Activated CD8-positive, alpha-beta memory T cell treated with anti-CD3 and anti-CD28 coated beads for 48 hours (primary cell): ENCODE data around the gene CLDN19.
"Not testable (repeated sequence)": the region's sequence is repeated elsewhere in the genome, so short reads cannot be mapped to it uniquely, and the experiment has no call there.

ENCODE experiments used
- DNase-seq, 3 experiments: peaks; one replicate each; pipeline ENCODE4 v3.0.0-alpha.2; 2020; ENCODE audit warnings: low read depth in 2 of 3, low spot score in 2 of 3

CLDN19 gene

GRCh38 chr1:42740851-42741580 lies 980 bp upstream of the CLDN19 start:
- no peak for DNase-seq

DNA sequence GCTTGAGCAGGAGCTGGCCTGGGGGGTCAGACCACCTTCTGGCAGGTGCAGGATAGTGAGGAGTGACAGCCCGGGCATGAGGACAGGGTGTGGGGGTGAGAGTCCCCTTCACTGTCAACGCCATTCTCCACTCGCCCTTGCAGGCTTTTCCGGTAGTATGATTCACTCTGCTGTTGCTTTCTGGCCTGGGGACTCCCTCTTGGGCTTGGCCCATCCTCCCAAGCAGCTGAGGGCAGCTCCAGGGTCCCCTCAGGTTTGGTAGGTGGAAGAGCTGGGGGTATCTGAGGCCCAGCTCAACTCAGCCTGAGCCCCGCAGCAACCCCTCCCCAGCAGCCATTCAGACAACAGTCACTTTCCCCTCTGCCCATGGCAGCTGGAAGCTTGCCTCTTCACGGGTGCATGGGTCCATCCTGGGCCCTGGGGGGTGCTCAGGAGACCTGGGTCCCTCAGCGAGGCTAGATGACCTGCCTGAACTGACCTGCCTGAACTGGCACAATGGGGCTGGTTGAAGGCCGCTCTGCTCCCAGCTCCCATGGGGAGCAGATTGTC lies 1.3 kb downstream of the CLDN19 start:
- no peak for DNase-seq

GRCh38 chr1:42737986-42738677 lies 1.9 kb downstream of the CLDN19 start:
- DNase-seq: no peak

GRCh38 chr1:42737257-42737656 lies 2.8 kb downstream of the CLDN19 start:
- DNase-seq: no peak

DNA sequence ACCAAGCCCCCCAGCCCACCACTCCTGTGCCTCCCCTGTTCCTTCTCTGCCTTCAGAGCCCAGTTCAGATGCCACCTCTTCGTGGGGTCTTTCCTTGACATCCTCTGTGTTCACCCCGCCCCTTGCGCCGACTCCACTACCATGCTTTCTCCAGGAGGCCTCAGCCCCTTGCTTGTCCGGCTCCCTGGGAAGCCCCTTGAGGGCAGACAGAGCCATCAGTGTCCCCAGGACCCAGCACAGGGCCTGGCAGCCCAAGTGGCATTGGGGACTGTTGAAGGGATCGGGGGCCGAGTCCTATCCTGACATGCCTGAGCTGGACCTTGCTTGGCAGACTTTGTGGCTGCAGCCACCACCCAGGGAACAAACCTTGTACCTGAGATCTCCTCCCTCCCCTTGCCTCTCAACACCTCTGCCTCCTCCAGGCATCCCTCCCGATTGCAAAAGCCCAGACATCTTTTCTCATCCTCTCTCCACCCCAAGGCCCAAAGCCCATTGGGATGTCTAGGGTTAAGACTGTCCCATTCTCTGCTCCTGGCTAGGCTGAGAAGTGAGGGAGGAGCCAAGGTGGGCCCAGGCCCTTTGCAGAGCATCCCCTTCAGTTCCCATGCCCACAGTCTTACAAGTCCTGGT lies 3.4 kb downstream of the CLDN19 start:
- no peak for DNase-seq

DNA sequence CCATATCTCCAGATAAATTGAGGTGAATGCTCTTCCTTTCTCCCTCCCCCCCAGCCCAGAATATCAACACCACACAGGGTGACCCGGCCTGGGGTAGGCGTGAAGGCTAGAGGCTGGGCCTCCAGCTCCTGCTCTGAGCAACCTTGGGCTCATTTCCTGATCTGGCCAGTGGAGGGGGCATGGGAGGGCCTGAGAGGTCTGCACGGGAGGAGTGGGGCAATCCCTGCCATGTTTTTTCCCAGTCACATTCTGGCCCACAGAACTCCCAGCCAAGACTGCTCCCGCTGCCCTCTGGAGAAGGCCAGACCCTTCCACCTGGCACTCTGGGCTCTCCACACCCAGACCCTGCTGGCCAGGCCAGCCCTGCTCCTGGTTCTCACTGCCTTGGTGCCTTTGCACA lies 3.9 kb downstream of the CLDN19 start:
- no peak for DNase-seq

DNA sequence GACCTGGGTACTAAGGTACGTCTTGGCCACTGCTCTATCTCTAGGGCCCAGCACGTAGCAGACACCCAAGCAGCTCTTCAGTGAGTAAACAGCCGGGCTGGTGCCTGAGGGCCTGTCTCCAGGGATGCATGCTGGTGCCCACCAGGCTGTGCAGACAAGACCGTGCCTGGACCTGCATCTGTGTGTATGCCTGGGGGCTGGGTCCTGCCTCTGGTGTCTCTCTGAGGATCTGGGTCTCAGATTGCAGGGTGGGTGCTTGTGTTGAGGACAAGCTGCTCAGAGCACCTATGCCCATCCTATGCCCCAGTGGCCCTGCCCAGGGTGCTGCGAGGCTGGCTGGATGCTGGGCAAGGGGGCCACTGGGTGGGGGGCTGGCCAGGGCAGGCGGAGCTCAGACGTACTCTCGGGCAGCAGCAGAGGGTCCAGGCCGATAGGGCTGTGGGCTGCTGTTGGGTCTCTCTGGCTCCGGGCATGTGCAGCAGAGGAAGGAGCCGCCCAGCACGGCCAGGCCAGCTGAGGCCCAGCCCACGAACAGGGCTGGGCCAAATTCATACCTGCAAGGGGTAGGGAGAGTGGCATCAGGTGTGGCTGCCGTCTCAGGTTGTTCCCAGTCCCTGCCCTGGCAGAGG lies 4.4 kb downstream of the CLDN19 start:
- DNase-seq: no peak

DNA sequence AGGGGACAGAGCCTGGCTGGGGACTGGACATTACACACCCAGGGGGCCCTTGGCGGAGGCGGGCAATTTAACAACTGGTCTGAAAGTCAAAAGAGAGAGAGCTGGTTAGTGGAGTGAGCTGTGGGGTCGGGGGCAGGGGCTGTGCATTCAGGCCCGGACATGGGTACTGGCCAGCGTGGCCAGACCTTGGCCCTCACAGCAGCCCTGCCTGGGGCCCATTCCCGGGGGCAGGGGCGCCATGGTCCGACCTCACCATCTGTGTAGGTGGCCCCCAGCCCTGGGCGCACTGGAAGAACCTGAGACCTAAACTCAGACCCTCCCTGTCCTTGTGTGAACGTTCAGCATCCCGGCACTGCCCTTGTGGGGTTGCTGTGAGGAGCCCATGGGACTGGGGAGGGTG lies 5.0 kb downstream of the CLDN19 start:
- no peak for DNase-seq

DNA sequence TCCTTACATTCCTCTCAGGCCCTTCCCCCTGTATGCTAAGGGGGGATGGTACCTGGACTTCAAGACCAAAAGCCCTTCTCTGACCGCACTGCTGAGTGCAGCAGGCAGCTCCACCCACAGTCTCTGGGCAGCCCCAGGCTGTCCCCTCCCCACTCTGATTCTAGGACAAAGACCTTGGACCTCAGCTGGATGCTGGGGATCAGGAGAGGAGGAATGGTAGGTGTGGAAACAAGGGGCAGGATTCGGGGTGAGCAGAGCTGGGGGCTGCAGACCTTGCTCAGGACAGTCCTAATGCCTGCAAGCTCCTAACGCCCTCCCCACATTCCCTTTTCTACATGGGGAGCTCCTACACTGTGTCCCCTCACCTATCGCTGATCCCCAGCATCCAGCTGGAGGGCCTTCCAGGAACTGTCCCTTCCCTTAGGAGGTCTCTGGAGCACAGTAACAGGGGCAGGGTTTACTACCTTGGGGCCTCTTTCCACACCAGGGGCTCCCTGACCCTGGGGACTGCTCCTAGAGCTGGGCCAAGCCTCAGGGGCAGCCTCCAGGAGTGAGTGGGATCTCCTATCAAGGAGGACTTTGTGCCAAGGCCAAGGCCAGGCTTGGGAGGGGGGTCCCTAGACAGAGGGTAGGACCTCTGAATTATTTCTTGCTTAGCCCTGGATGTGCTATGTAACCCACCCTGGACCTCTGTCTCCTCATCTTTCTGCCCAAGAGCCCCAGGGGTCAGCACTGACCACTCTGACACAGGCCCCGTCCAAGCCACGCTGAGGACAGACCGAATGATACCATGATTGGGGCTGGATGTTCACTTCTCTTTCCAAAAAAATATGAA lies 5.6 kb downstream of the CLDN19 start:
- DNase-seq: no peak

DNA sequence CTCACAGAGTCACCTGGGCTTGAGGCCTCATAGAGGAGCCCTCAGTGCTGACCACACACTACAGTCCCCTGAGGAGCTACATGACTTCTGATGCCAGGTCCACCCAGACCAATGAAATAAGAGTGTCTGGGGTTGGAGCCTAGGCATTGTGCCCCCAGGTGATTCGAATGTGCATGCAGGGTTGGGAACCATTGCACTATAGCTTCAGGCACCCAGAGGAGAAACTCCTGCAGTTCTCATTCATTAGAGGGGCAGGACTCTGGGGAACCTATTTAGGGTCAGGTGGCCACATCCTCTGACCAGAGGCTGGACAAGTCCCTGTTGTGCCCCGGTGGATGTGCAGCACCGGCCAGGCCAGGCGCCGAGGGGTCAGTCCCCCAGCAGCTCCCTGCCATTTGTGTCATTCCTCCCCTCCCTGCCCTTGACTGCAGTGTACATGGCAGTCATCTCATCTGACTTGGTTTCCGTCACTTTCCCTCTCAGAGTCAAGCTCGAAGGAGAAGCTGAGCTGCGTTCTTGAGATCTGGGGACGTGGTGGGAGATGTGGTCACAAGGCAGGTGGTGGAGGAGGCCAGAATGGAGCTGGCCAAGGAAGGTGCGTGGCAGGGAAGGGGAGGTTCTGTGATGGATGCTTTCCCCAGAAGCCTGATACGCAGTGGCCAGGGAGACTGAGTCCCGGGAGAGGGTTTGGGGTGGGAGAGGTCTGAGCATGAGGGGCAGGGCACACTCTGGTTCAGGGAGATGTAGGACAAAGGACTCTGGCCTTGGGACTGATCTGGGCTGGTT lies 6.4 kb downstream of the CLDN19 start:
- no peak for DNase-seq

DNA sequence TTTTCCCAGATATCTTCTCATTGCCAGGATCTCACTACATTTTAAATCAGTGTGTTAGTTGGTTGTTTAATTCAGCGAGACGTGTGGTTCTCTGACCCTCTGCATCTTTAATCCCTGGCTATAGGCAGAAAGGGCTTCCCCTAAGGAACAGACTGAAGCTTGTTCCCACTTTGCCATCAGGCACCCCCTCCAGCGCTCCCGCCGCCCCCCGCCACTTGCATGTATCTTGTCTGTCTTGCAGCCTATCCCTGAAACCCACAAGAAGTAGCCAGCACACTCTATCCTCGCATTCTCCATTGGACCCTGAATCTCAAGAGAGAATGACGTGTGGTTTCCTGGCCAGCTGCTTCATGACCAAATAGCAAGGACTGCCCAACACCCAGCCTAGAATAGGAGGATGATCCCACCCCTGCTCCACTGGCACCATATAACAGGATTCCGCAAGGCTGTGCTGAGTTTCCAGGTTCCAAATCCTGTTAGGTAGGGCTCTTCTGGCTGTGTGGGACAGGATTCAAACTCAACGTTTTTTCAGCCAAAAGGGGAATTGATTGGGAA lies 7.8 kb downstream of the CLDN19 start:
- no peak for DNase-seq

DNA sequence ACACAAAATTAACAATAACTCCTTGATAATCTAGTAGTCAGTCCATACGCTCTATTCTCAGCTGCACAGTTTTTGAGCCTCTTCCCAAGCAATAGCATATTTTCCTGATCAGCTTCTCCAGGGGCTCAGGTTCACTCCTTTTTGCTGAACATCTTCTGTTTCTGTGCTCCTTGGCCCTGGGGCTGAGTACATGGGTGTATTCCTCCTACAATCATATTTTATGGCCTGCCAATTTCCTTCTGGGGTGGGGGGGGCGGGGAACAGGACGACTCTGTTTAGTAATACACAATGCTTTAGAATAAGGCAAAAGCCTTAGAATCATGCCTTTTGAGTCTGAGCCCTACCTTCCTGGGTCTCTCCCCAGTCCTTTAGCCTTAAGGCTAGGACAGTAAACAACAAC lies 8.5 kb downstream of the CLDN19 start:
- no peak for DNase-seq

- DNase-seq: peak in 2 of 3 experiments; percentile 18 to 27
Measured at GRCh38 chr1:42730988-42731387, 9.0 kb downstream of the CLDN19 start.

DNA sequence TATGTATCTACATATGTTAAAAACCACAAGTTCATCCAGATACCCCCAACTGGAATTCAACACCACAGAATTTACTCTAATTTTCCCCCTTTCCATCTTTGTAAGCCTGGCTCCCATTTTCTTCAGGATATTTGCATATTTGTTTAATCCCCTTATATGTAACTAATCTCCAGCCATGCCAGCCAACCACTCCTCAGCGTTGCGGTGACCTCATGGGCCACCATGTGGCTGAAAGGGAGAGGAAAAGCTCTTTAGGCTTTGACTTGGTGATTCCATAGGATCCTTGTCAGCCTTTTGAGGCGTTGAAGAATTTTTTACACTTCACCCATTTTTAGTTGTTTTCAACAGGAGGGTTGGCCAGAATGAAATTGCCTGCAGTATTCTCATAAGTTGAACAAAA lies 10.0 kb downstream of the CLDN19 start:
- DNase-seq: no peak

- not testable (repeated sequence) for DNase-seq
Measured at GRCh38 chr1:42725820-42726219, 14.2 kb downstream of the CLDN19 start.

DNA sequence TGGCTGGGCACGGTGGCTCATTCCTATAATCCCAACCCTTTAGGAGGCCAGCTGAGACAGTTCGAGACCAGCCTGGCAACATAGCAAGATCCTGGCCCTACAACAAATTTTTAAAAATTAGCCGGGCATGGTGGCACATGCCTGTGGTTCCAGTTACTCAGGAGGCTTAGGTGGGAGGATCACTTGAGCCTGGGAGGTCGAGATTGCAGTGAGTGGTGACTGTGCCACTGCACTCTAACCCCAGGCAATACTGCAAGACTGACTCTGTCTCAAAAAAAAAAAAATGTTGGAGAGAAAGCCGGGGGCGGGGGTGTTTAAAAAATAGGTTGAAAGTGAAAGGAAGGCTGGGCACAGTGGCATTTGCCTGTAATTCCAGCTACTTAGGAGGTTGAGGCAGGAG lies 16.5 kb downstream of the CLDN19 start:
- DNase-seq: no peak

DNA sequence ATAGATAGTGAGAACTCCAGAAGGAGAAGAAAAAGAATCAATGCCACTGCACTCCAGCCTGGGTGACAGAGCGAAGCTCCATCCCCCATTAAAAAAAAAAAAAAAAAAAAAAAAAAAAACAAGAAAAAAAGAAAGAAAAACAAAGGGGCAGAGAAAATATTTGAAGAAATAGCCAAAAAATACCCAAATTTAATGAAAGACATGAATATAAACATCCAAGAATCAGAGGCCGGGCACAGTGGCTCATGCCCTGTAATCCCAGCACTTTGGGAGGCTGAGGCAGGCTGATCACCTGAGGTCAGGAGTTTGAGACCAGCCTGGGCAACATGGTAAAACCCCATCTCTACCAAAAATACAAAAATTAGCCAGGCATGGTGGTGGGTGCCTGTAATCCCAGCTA lies 17.6 kb downstream of the CLDN19 start:
- DNase-seq: not testable (repeated sequence)

- no peak for DNase-seq
Measured at GRCh38 chr1:42721926-42722325, 18.1 kb downstream of the CLDN19 start.

DNA sequence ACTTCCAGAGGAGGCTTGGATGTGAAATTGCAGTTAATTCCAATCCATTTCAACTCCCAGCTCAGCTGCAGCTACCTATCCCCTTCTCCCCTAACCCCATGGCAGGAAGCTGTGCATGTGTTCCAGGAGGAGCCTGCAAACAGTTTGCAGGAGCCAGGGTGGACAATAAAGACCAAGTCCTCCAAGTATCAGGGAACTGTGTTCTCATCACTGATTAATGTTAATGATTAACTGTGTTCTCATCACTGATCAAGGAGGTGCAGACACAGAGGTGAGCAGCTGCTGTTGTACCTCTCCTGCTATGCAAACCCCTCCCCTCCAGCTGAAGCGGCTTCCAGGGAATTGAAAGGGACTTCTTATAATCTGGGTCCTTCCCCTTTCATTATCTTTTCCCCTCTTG lies 19.2 kb downstream of the CLDN19 start:
- no peak for DNase-seq

DNA sequence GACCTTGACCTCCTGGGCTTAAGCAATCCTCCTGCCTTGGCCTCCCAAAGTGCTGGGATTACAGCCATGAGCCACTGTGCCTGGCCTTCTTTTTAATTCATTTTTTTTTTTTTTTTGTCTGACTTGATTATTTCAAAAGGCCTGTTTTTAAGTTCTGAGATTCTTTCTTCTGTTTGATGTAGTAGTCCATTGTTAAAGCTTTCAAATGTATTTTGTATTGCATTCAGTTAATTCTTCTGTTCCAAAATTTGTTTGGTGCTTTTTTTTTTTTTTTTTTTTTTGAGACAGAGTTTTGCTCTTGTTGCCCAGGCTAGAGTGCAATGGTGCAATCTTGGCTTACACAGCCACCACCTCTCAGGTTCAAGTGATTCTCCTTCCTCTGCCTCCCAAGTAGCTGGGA lies 25.6 kb downstream of the CLDN19 start:
- not testable (repeated sequence) for DNase-seq
